GM18873 (cell line): ENCODE measurements around the gene BRINP2.
"Not testable (repeated sequence)": the region's sequence is repeated elsewhere in the genome, so short reads cannot be mapped to it uniquely, and the experiment has no call there.

ENCODE experiments used
- ATAC-seq: cut with Tn5 transposase; IDR thresholded peaks from one replicate; pipeline ENCODE4 v1.9.1; 2021; ENCODE audit warnings: mild to moderate bottlenecking, moderate library complexity, moderate number of reproducible peaks; ENCODE audit not compliant: unreplicated experiment, low FRiP score

Gene BRINP2

DNA sequence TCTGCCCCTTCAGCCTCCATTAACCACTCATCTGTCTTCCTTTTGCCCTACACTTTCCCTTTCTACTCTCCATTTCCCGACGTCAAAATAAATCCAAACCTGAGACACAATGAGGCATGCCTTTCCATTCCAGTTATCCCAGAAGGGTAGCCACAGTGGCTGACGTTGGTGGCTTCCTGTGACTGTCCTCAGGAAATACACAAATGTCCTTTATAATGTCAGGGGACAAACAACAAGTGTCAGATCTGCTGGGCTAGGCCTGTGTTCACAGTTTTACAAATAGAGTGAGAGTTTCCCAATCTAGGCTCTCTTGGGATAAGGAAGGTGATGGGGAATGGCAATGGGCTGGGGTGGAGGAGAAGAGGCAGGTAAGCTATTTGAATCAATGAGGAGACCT, 135.3 kb downstream of the BRINP2 start:
- ATAC-seq = no peak

DNA sequence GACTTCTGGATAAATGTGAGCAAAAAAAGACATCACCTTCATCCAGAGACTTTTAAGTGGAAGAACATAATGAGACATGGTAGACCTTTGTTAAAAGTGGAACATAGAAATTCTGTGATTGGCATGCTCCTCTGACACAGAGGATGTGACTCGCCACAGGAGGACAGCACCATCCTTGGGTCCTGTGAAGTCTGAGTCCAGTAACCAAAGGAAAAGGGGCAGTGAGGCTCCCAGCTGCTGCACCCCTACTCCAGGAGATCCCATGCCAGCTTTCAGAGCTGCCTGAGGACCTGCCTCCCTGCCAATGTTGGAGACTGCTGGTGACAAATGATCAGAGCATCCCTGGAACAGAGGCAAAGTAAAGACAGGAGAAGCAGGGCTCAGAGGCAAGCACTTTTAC, 136.2 kb downstream of the BRINP2 start:
- ATAC-seq = no peak

DNA sequence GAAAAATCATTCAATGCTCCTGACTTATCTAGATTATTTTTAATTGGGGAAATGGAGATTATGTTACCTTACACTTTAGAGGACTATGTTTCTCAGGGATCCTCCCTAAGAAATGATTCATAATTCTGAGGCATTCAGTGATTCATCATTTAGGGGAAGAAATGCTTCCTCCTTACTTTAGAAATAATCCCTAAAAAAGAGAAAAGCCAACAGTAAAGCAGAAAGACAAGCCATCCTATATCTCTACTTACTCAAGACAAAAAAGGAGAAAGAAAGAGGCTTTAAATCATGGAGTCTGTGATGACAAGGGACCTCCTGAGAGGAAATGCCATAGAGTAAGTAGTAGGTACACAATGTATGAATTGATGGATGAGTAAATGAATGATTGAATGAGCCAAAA, 137.0 kb downstream of the BRINP2 start:
- ATAC-seq = no peak

DNA sequence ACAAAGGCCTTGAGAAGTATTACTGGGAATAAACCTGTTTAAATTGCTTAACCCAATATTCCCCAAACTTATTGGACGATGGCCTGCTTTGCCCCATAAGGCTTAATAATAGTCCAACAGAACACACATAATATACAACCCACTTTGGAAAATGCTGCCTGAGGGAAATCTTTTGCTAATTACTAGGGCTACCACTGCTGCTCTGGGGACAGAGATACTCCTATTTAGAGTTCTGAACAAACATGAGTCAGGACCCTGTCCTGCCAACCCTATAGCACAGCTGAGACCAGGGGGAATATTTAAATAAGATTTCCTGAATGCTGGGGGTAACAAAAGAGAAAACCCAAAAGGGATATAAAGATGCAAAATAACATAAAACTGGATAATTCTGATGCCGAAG, 139.1 kb downstream of the BRINP2 start:
- ATAC-seq = no peak

DNA sequence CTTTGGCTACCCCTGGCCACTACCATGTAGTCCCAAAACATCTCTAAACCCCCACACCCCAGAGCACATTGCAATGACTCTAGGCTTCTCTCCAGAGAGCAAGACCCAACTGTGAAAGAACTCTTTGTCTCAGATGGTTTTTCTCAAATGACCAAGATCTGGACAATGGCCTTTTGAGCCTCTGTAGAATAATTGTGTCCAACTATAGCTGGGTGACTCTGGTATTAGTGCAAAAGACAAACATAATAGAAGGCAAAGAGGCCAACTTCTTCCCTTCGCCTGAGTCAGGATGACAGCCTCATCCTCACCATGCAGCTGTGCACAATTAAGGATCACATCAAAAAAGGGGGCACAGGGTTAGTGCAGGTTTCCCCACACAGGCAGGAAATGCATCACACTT, 139.6 kb downstream of the BRINP2 start:
- ATAC-seq = no peak

DNA sequence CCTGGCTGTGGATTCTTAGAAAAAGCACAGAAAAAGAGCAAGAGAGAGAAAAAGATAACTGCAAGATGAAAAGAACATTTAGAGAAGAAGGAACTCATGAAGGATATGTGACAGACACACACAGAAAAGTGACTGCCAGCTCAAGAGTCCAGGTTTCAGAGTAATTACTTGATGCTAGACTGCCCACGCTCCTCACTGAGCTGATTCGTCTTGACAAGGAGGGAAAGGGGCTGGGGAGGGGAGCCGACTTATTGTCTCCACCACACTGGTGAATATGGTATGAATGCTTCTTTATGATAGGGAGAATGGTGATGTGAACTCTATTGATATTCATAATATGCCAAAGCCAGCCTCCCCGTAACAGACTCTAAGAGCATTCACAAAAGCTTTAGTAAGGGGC, 140.4 kb downstream of the BRINP2 start:
- no peak for ATAC-seq

DNA sequence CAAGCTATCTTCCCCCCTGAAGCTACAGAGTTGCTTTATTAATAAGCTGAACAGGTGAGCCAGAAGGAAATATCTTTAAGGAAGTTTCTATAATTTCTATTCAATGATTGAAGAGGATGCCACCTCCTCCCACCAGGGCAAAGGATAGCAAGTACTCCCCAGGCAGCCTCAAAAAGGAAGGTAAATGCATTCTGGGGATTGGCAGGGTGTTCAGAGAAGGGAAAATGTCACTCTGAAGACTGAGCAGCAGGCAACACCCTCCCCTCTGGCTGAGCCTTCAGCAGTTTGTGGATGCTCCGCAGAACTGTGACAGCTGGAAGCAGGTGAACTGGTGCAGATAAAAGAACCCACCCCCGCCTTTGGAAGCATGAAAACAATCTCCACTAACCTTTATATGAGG, 140.8 kb downstream of the BRINP2 start:
- no peak for ATAC-seq

DNA sequence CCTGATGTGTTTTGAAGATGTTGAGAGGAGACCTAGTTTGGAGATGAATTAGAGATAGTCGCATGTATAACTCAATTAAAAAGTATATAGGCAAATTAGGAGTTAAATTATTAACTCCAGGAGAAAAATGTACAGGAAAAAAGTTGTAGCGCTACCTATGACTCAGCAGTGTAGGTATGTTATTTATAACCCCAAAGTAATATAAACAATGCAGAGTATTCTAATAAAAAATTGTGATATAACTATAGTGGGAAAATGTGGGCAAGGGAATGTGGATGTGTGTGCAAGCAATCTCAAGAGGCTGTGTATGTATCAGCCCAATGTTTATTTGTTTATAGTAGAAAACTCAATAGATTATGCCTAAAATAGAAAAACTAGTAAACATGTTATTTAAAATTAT, 144.5 kb downstream of the BRINP2 start:
- no peak for ATAC-seq

DNA sequence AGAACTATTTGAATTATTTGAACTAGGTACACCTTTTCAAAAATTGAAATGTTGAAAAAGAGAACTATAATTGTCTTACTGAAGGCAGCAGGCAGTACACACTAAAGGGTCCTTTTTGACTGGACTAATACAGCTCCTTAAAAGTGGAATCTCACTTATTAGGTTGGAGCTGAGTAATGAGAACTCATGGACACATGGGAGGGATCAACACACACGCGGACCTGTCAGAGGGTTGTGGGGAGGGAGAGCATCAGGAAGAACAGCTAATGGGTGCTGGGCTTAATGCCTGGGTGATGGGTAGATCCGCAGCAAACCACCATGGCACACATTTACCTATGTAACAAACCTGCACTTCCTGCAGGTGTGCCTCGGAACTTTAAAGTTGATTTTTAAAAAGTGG, 145.0 kb downstream of the BRINP2 start:
- no peak for ATAC-seq

DNA sequence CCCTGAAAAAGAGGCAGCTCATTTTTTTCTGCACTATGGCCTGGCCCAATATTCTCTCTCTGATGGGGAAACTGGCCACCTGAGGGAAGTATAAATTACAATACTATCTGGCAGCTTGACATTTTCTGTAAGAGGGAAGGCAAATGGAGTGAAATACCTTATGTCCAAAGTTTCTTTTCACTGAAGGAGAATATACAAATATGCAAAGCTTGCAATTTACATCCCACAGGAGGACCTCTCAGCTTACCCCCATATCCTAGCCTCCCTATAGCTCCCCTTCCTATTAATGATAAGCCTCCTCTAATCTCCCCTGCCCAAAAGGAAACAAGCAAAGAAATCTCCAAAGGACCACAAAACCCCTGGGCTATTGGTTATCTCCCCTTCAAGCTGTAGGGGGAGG, 150.7 kb downstream of the BRINP2 start:
- ATAC-seq = not testable (repeated sequence)

DNA sequence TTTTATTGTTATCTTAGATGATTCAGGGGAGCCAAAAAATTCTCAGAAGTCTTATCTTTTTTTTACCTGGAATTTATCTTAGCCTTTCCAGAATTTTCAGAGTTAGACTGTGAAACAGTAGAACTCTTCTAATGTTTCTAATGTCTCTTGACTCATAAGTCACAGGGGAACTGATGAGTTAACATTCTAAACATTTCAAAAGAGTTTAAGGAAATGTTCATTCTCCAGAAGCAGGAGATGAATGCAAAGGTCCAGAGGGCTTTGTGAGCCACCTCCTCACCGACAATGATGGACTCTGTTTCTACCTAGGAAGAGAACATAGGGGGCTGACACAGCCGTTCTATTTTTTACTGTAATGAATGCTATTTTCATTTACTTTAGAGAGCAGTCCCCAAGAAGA, 157.5 kb downstream of the BRINP2 start:
- no peak for ATAC-seq

DNA sequence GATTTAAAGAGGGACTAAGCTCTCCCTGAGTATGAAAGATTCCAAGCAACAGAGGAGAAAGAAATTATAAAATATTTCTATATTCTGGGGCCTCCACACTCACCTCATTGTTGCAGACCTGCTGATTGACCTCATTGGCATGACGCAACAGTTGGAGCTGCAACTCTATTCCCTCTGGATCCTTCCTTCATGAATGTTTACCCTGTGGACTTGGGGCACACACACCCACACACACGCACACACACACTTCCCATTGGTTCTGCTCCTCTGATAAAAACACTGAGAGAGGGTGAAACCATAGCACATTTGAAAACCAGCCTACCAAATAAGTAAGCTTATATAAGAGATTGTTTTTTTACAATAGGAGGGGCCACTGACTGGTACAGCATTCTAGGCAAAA, 159.1 kb downstream of the BRINP2 start:
- no peak for ATAC-seq
